HG02973 (cell line): ENCODE measurements around the gene CLDN20.
"Not testable (repeated sequence)": the region's sequence is repeated elsewhere in the genome, so short reads cannot be mapped to it uniquely, and the experiment has no call there.

Experiments
- ATAC-seq: cut with Tn5 transposase; IDR thresholded peaks from one replicate; pipeline ENCODE4 v1.9.1; 2021; ENCODE audit warnings: moderate library complexity; ENCODE audit not compliant: unreplicated experiment

CLDN20 gene

GRCh38 chr6:155268088-155268867, 4.5 kb downstream of the CLDN20 start:
- not testable (repeated sequence) for ATAC-seq

- ATAC-seq = no peak
Measured at GRCh38 chr6:155269765-155270164, 6.0 kb downstream of the CLDN20 start.

- no peak for ATAC-seq
Measured at GRCh38 chr6:155270561-155271091, 6.8 kb downstream of the CLDN20 start.

GRCh38 chr6:155271145-155271544, 7.3 kb downstream of the CLDN20 start:
- no peak for ATAC-seq

- ATAC-seq = no peak
Measured at GRCh38 chr6:155272353-155273232, 8.8 kb downstream of the CLDN20 start.

- no peak for ATAC-seq
Measured at GRCh38 chr6:155273431-155273830, 9.6 kb downstream of the CLDN20 start.

GRCh38 chr6:155274106-155274505, 10.3 kb downstream of the CLDN20 start:
- ATAC-seq = no peak

GRCh38 chr6:155274533-155274932, 10.7 kb downstream of the CLDN20 start:
- ATAC-seq = no peak

- no peak for ATAC-seq
Measured at GRCh38 chr6:155275808-155276480, 12.1 kb downstream of the CLDN20 start.

GRCh38 chr6:155276638-155277037, 12.8 kb downstream of the CLDN20 start:
- no peak for ATAC-seq

- no peak for ATAC-seq
Measured at GRCh38 chr6:155278319-155279049, 14.7 kb downstream of the CLDN20 start.

GRCh38 chr6:155284775-155285174, 21.0 kb downstream of the CLDN20 start:
- ATAC-seq = no peak

GRCh38 chr6:155287762-155288161, 23.9 kb downstream of the CLDN20 start:
- ATAC-seq = no peak

GRCh38 chr6:155290491-155290890, 26.7 kb downstream of the CLDN20 start:
- no peak for ATAC-seq

GRCh38 chr6:155291291-155291690, 27.5 kb downstream of the CLDN20 start:
- no peak for ATAC-seq

GRCh38 chr6:155292711-155293110, 28.9 kb downstream of the CLDN20 start:
- no peak for ATAC-seq

- ATAC-seq = no peak
Measured at GRCh38 chr6:155297669-155298068, 33.9 kb downstream of the CLDN20 start.

GRCh38 chr6:155301867-155302266, 38.1 kb downstream of the CLDN20 start:
- no peak for ATAC-seq

- ATAC-seq = no peak
Measured at GRCh38 chr6:155303361-155303870, 39.6 kb downstream of the CLDN20 start.

GRCh38 chr6:155306958-155307357, 43.1 kb downstream of the CLDN20 start:
- no peak for ATAC-seq
